ENCODE results near the gene GSAP. TPM values are rescaled to one million over a fixed set of nuclear protein-coding genes. Genes with fewer than 3 reads are reported as not detected.

GSAP gene
- total RNA-seq, 4 donors from 2014 or later, result 20.8 to 29.1 (median 24.4) TPM

DNA sequence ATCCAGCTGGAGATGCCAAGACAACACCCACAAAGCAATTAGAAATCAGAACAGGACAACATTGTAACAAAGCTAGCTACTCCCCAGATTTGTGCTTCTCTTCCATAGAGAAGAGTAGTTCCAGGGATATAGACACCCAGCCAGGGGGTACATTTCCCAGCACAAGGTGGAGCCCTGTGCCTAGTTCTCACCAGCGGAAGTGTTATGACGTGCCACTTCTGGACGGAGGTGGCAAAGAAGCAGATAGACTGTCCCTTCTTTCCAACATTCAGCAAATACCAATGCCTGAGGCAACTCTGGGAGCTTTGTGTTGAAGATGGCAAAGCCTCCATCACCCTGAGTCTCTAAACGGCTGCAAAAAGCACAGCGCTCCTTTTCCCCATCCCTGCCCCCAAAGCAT is 23.4 kb upstream of the GSAP start:
- ATAC-seq (ENCODE audit: low FRiP score), result peak; percentile 66
- no peak for DNase-seq (ENCODE audit: low spot score)
- TF ChIP-seq CTCF (IDR thresholded peaks at IDR 0.05), result no peak

GRCh38 chr7:77438131-77438530 is 22.0 kb upstream of the GSAP start:
- TF ChIP-seq CTCF (IDR thresholded peaks at IDR 0.05), result no peak
- ATAC-seq (ENCODE audit: low FRiP score) (no peak), DNase-seq (ENCODE audit: low spot score) (no peak)

DNA sequence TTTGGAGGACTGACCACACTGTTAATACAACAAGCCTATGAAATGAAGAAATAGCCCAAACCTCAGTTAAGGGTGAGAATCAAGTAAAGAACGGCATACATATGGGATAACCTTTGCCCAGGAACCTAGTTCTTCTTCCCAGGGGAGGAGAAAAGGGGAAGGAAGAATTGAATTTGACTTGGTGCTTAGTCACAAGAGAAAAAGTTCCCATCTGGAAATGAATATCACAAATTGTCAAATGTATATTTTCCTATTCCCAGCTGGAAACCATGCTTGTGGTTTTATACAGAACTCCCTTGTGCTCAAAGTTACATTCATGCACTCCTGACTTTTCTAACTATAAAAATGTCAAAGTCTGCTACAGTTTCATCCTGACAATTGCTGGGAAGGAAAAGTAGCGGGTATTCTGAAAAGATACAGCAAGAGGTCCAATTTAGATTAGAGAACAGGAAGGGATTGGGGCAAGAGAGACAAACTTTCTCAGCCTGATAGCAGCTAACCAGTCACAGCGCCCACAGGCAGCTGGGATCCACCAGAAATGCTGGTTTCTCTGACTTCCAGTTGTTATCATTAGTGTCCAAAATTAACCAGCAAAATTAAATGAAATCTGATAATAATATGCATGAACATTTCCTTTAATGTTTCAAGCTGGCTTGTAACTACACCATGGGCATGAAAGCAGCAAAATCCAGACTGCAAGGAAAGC is 18.6 kb upstream of the GSAP start:
- ATAC-seq (ENCODE audit: low FRiP score), result no peak
- no peak for DNase-seq (ENCODE audit: low spot score)
- no peak for TF ChIP-seq CTCF (IDR thresholded peaks at IDR 0.05)

DNA sequence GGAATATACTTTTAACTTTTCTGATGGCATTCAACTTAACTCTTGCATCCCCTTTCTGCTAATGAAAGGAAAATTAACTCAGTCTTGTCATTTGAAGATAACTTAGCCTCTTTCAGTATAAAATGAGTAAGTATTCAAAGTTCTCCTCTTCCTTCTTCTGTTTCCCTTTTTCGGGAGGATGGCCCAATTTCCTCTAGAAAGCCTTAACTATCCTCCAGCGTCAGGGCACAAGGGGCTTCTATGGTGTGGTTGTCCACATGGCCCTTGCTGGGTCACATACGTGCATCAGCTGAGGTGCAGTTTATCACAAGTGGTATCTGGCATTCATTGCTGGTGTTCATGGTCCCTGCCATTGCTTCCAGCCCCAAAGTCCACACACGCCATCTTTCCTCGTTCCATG is 17.8 kb upstream of the GSAP start:
- DNase-seq (ENCODE audit: low spot score), result no peak
- TF ChIP-seq CTCF (IDR thresholded peaks at IDR 0.05), result no peak
- no peak for ATAC-seq (ENCODE audit: low FRiP score)

- DNase-seq (ENCODE audit: low spot score), result no peak
- no peak for TF ChIP-seq CTCF (IDR thresholded peaks at IDR 0.05)
- ATAC-seq (ENCODE audit: low FRiP score), result no peak
Measured at GRCh38 chr7:77430927-77431326, 14.8 kb upstream of the GSAP start.

DNA sequence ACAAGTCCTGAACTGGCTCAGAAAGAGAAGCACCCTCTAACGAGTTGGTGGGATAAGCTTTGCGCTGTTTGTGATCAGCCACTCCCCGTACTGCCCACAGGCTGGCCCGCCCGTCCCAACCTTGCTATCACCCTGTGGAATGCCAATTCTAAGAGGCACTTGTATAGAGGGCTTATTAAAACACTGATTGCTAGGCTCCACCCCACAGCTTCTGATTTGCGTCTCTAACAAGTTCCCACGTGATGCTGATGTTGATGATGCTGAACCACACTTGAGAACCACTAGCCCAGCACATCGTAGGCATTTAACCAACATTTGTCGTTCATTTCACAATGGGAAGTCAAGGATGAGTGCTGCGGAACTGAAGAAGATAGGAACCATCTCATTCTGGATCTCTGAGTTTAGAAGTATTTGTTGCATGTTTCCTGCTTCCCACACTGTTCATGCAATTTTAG is 12.7 kb upstream of the GSAP start:
- DNase-seq (ENCODE audit: low spot score), result no peak
- TF ChIP-seq CTCF (IDR thresholded peaks at IDR 0.05), result no peak
- no peak for ATAC-seq (ENCODE audit: low FRiP score)

- no peak for ATAC-seq (ENCODE audit: low FRiP score)
- no peak for TF ChIP-seq CTCF (IDR thresholded peaks at IDR 0.05)
- DNase-seq (ENCODE audit: low spot score), result no peak
Measured at GRCh38 chr7:77427996-77428603, 12.0 kb upstream of the GSAP start.

Measured in omental fat pad (tissue), 4 donors.